ENCODE measurements around the gene WDR62. TPM values are rescaled to one million over a fixed set of nuclear protein-coding genes. Genes with fewer than 3 reads are reported as not detected.

Gene WDR62
- total RNA-seq, 1 donor from 2014 or later, result 0.48 TPM

- DNase-seq (ENCODE audit: low spot score) (no peak), ATAC-seq (no peak)
Measured at GRCh38 chr19:36139120-36139472, 84.4 kb downstream of the WDR62 start.

- DNase-seq (ENCODE audit: low spot score) (peak; percentile 98), ATAC-seq (peak; percentile 86)
Measured at GRCh38 chr19:36139473-36140303, 85.0 kb downstream of the WDR62 start, which contains the start of gene CAPNS1. Gene CAPNS1, plus strand, starts transcription at chr19:36140066. Its CDS starts 946 bp downstream, at chr19:36141012.

- ATAC-seq (peak; percentile 32), DNase-seq (ENCODE audit: low spot score) (peak; percentile 59)
Measured at GRCh38 chr19:36140304-36141038, 85.8 kb downstream of the WDR62 start.

- DNase-seq (ENCODE audit: low spot score) (peak; percentile 89), ATAC-seq (peak; percentile 76)
Measured at GRCh38 chr19:36141039-36141927, 86.6 kb downstream of the WDR62 start.

GRCh38 chr19:36142046-36142445, 87.3 kb downstream of the WDR62 start:
- DNase-seq (ENCODE audit: low spot score) (no peak), ATAC-seq (no peak)

GRCh38 chr19:36142496-36142895, 87.8 kb downstream of the WDR62 start:
- DNase-seq (ENCODE audit: low spot score), result no peak

GRCh38 chr19:36144624-36145023, 89.9 kb downstream of the WDR62 start:
- no peak for DNase-seq (ENCODE audit: low spot score)

More at GRCh38 chr19:36142496-36142895, 87.8 kb downstream of the WDR62 start:
- ATAC-seq, result no peak

GRCh38 chr19:36149673-36150406, 95.1 kb downstream of the WDR62 start:
- ATAC-seq, result no peak
- DNase-seq (ENCODE audit: low spot score), result no peak

More at GRCh38 chr19:36144624-36145023, 89.9 kb downstream of the WDR62 start:
- no peak for ATAC-seq

GRCh38 chr19:36150586-36150985, 95.9 kb downstream of the WDR62 start:
- DNase-seq (ENCODE audit: low spot score) (no peak), ATAC-seq (no peak)

- peak; percentile 13 for ATAC-seq
- DNase-seq (ENCODE audit: low spot score), result no peak
Measured at GRCh38 chr19:36151144-36152018, 96.7 kb downstream of the WDR62 start.

GRCh38 chr19:36152019-36152351, 97.3 kb downstream of the WDR62 start:
- DNase-seq (ENCODE audit: low spot score) (no peak), ATAC-seq (no peak)

GRCh38 chr19:36152352-36153091, 97.8 kb downstream of the WDR62 start, which contains the start of gene COX7A1:
Gene COX7A1, minus strand, starts transcription at chr19:36152447. Its CDS starts 40 bp downstream, at chr19:36152407.
- ATAC-seq (peak; percentile 67), DNase-seq (ENCODE audit: low spot score) (no peak)

- DNase-seq (ENCODE audit: low spot score) (no peak), ATAC-seq (no peak)
Measured at GRCh38 chr19:36153126-36153525, 98.4 kb downstream of the WDR62 start.

Other genes with a start within 250 kb of the WDR62 start
- 196 TPM for gene PRODH2, start 242.1 kb upstream of the WDR62 start, total RNA-seq
- gene NPHS1, start 202.4 kb upstream of the WDR62 start, total RNA-seq, result not detected
- gene KIRREL2, start 198.0 kb upstream of the WDR62 start, total RNA-seq, result 0.20 TPM
- 0.40 TPM for gene APLP1, start 186.3 kb upstream of the WDR62 start, total RNA-seq
- gene NFKBID, start 154.4 kb upstream of the WDR62 start, total RNA-seq, result 2.3 TPM
- 1.8 TPM for gene HCST, start 152.4 kb upstream of the WDR62 start, total RNA-seq
- 20.2 TPM for gene TYROBP, start 146.6 kb upstream of the WDR62 start, total RNA-seq
- gene LRFN3, start 118.5 kb upstream of the WDR62 start, total RNA-seq, result 8.4 TPM
- 13.9 TPM for gene SDHAF1, start 59.7 kb upstream of the WDR62 start, total RNA-seq
- gene SYNE4, start 46.1 kb upstream of the WDR62 start, total RNA-seq, result 6.5 TPM
- 10.3 TPM for gene ALKBH6, start 40.7 kb upstream of the WDR62 start, total RNA-seq
- 1.3 TPM for gene CLIP3, start 22.0 kb upstream of the WDR62 start, total RNA-seq
- 2.2 TPM for gene THAP8, start 612 bp upstream of the WDR62 start, total RNA-seq
- not detected for gene OVOL3, start 56.2 kb downstream of the WDR62 start, total RNA-seq
- gene POLR2I, start 60.0 kb downstream of the WDR62 start, total RNA-seq, result 43.9 TPM
- 33.5 TPM for gene TBCB, start 60.6 kb downstream of the WDR62 start, total RNA-seq
- 168 TPM for gene CAPNS1, start 85.2 kb downstream of the WDR62 start, total RNA-seq
- gene COX7A1, start 97.5 kb downstream of the WDR62 start, total RNA-seq, result 3.9 TPM
- 2.6 TPM for gene ZNF565, start 159.8 kb downstream of the WDR62 start, total RNA-seq
- gene ZNF146, start 160.2 kb downstream of the WDR62 start, total RNA-seq, result 17.2 TPM